Body of pancreas (tissue), 4 donors: ENCODE results near the gene GPR17. TPM values are rescaled to one million over a fixed set of nuclear protein-coding genes. Genes with fewer than 3 reads are reported as not detected.
A peak's percentile ranks its signal among the peaks of the same experiment; 100 is the strongest.

Experiments
- ATAC-seq: fragments of 150-250 bp; one replicate; pipeline ENCODE4 v1.9.1; 2016
- DNase-seq, 4 donors: peaks; one replicate each; pipeline ENCODE4 v3.0.0-alpha.2; 2019
- H3K27ac ChIP-seq, 4 donors: fragments of 200-600 bp; sonication (generic); 1 replicate in 3 of 4; 2 replicates in 1 of 4; pipeline versions ENCODE4 v1.5.1 to v1.6.1; 2016 to 2019; ENCODE audit warnings: mild to moderate bottlenecking in 1 of 4, mixed read lengths in 1 of 4, moderate library complexity in 1 of 4
- H3K27me3 ChIP-seq, 2 donors: fragments of 200-600 bp; sonication (generic); one replicate each; pipeline ENCODE4 v1.6.0; 2016; ENCODE audit warnings: mild to moderate bottlenecking in 1 of 2
- H3K36me3 ChIP-seq, 2 donors: fragments of 200-600 bp; sonication (generic); replicated peaks in 1 of 2; 2 replicates each; pipeline ENCODE4 v1.5.1; 2016; ENCODE audit warnings: low read depth in 2 of 2; ENCODE audit not compliant: insufficient read depth in 1 of 2
- H3K4me1 ChIP-seq: fragments of 200-600 bp; sonication (generic); one replicate; pipeline ENCODE4 v1.6.0; 2016
- H3K4me3 ChIP-seq, 2 donors: fragments of 200-600 bp; sonication (generic); 1 replicate in 1 of 2; 2 replicates in 1 of 2; pipeline ENCODE4 v1.5.1; 2016 to 2019
- H3K9me3 ChIP-seq, 3 donors: fragments of 200-600 bp; sonication (generic); 1 replicate in 2 of 3; 2 replicates in 1 of 3; pipeline ENCODE4 v1.5.1; 2016
- POLR2A ChIP-seq, 3 donors: fragments of 450-650 bp; IDR thresholded peaks; one replicate each; pipeline ENCODE4 v1.6.1; 2016; ENCODE audit warnings: antibody characterized with exemption in 3 of 3, mild to moderate bottlenecking in 2 of 3
- WGBS, 2 donors: methylation state at CpG; one replicate each; pipeline ENCODE4 v1.1.5; 2017; 5-methylcytosine and 5-hydroxymethylcytosine counted together
- intact Hi-C: fragments of 100-400 bp; cut with DNase I; formaldehyde crosslinking; loops from one replicate; pipeline ENCODE4 v1.15.1; 2023
- total RNA-seq, 2 donors: library from RNA; depleted of rRNA; stranded (reverse); fragments of >200 nt; gene quantifications; one replicate each; pipeline ENCODE4 v1.1.0, GENCODE V29; 2016
- TF ChIP-seq, protein P1 (sequence below), 7 experiments: fragments of 450-650 bp in 4 of 7; fragments of 200-600 bp in 3 of 7; sonication (generic) in 3 of 7; IDR thresholded peaks; one replicate each; pipeline ENCODE4 v1.5.1; 2016 to 2019; ENCODE audit warnings: antibody characterized with exemption in 7 of 7

The GPR17 gene
- total RNA-seq, 2 donors from 2014 or later, result 0.26 TPM; not detected in 1

DNA sequence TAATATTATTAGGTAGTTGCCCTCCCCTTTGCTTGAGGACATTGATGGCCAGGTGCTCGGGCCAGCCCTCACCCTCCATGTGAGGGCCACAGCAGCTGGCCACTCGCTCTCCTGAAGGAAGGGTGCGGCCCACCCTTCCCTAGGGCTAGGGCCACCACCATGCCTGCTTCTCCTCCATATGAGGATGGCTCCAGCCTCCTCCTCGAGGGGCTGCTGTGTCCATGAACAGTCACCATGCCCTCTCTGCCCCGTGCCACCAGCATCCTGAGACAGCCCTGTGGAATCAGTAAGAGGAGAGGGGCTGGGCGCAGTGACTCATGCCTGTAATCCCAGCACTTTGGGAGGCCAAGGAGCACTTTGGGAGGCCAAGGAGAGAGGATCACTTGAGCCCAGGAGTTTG, 2.4 kb downstream of the GPR17 start:
- no peak for DNase-seq
- H3K36me3 ChIP-seq, result no peaks in the 10 kb centered on the region
- no peak overlapping the region for H3K27ac ChIP-seq
- no peak for TF ChIP-seq POLR2A (IDR thresholded peaks at IDR 0.05)
- TF ChIP-seq, protein P1, sequence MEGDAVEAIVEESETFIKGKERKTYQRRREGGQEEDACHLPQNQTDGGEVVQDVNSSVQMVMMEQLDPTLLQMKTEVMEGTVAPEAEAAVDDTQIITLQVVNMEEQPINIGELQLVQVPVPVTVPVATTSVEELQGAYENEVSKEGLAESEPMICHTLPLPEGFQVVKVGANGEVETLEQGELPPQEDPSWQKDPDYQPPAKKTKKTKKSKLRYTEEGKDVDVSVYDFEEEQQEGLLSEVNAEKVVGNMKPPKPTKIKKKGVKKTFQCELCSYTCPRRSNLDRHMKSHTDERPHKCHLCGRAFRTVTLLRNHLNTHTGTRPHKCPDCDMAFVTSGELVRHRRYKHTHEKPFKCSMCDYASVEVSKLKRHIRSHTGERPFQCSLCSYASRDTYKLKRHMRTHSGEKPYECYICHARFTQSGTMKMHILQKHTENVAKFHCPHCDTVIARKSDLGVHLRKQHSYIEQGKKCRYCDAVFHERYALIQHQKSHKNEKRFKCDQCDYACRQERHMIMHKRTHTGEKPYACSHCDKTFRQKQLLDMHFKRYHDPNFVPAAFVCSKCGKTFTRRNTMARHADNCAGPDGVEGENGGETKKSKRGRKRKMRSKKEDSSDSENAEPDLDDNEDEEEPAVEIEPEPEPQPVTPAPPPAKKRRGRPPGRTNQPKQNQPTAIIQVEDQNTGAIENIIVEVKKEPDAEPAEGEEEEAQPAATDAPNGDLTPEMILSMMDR (IDR thresholded peaks at IDR 0.05), result no peak
- H3K4me1 ChIP-seq, result peaks cover 12% of the 10 kb centered on the region
- WGBS, 2 donors, result 65 to 73% methylated on average over 5 to 6 of the region's 6 CpGs
- no peak overlapping the region for H3K4me3 ChIP-seq
- no peak for ATAC-seq
- intact Hi-C loops, result no loop called here
- no peaks in the 10 kb centered on the region for H3K27me3 ChIP-seq
- no peaks in the 10 kb centered on the region for H3K9me3 ChIP-seq

- no peaks in the 10 kb centered on the region for H3K27me3 ChIP-seq
- H3K9me3 ChIP-seq, result no peaks in the 10 kb centered on the region
- TF ChIP-seq, protein P1 (IDR thresholded peaks at IDR 0.05), result no peak
- H3K36me3 ChIP-seq, result no peaks in the 10 kb centered on the region
- ATAC-seq (no peak), DNase-seq (no peak)
- WGBS, 2 donors, result 68 to 85% methylated on average over 9 to 12 of the region's 12 CpGs
- no peak overlapping the region for H3K4me3 ChIP-seq
- intact Hi-C loops, result no loop called here
- H3K27ac ChIP-seq, result no peak overlapping the region
- H3K4me1 ChIP-seq, result peaks cover 12% of the 10 kb centered on the region
Observed at GRCh38 chr2:127649100-127649611, 3.2 kb downstream of the GPR17 start.

GRCh38 chr2:127649684-127650040, 3.7 kb downstream of the GPR17 start:
- intact Hi-C loops, result no loop called here
- DNase-seq (peak; percentile 81 to 84 (median 82)), ATAC-seq (peak; percentile 75)
- TF ChIP-seq, protein P1 (IDR thresholded peaks at IDR 0.05), result peak; percentile 72 to 93 (median 75)
- TF ChIP-seq POLR2A (IDR thresholded peaks at IDR 0.05), result no peak
- 5% methylated on average over 7 of the region's 7 CpGs; no CpG with 5 or more reads in 1 of the 2 donors for WGBS, 2 donors
- Histone ChIP-seq H3K9me3 (no peaks in the 10 kb centered on the region), H3K36me3 (no peaks in the 10 kb centered on the region), H3K27ac (no peak overlapping the region), H3K27me3 (no peaks in the 10 kb centered on the region), H3K4me1 (peaks cover 12% of the 10 kb centered on the region), H3K4me3 (no peak overlapping the region)

DNA sequence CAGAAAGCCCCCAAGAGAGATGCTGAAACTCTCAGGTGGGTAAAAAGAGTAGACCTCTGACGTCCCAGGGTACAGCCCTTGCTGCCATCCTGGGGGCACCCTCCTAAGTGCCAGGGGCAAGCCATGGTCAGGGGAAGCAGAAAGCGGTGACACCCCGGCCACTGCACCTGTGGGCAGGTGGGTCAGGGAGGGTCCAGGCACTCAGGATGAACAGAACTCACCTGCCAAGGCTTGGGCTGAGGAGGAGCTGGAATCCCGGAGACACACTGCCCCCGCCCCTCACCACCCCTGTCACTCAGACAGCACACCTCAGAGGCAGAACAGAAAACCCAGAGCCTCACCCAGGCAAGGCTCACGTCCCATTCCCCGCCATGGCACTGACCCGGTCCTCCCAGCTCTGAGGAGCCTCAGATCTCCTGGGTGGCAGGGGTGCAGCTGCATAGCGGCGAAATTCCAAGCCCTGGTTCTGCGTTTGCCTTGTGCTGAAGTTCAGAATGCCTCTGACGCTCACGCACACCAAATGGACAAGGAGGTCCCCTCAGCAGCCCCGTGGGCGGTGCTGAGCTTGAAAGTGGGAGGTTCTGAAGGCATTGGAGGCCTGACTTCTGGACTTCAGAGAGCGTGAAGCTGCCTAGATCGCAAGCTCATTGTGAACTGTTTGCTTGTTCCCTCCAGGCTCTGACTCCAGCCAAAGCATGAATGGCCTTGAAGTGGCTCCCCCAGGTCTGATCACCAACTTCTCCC, 4.3 kb downstream of the GPR17 start:
- H3K4me1 ChIP-seq, result peaks cover 12% of the 10 kb centered on the region
- no peak for TF ChIP-seq POLR2A (IDR thresholded peaks at IDR 0.05)
- TF ChIP-seq, protein P1 (IDR thresholded peaks at IDR 0.05), result no peak
- no peaks in the 10 kb centered on the region for H3K27me3 ChIP-seq
- H3K4me3 ChIP-seq, result no peak overlapping the region
- H3K27ac ChIP-seq, result no peak overlapping the region
- DNase-seq (no peak), ATAC-seq (no peak)
- H3K36me3 ChIP-seq, result no peaks in the 10 kb centered on the region
- intact Hi-C loops, result no loop called here
- 49 to 54% methylated on average over 6 to 17 of the region's 17 CpGs for WGBS, 2 donors
- H3K9me3 ChIP-seq, result no peaks in the 10 kb centered on the region
